EL (cell line): ENCODE measurements around the gene LARGE2.
A peak's percentile ranks its signal among the peaks of the same experiment; 100 is the strongest.

Source experiments
- DNase-seq: peaks from one replicate; pipeline ENCODE4 v3.0.0-alpha.2; 2016

LARGE2 gene

GRCh38 chr11:45930951-45931570 lies 8.6 kb downstream of the LARGE2 start:
- DNase-seq = no peak

DNA sequence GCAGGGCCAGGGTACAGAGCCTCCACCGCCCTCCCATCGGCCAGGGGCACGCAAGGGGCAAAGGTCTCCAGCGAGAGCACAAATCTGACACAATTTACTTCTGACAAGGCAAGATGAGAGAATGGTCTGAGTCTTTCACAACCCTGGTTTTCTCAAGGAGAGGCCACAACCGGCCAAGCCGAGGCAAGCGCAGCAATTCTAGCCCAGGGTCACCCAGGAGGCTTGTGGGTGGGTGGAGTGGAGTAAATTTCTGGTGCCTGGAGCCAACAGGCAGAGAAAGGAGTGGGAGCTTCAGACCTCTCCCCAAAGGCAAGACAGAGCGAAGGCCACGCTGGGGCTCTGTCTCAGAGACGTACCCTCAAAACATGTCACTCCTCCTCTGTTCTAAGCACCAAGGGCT lies 9.3 kb downstream of the LARGE2 start:
- no peak for DNase-seq

DNA sequence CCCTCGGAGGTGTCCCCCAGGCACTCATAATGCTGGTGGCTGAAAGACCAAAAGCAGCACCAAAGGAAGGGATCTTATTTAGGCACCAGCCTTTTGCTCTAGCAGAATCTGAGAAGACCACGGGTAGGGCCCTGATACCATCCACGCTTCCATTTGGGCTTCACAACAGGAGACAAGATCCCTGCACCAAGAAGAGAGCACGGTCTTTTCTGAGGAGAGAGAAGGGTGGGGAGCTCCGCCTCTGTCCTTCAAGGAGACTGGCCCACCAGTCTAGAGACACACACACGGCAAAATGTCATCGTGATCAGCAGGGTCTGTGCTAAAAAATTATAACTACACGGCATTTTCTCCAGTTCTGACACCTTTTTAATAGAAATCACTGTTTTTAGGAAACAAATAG lies 9.8 kb downstream of the LARGE2 start:
- DNase-seq = no peak

DNA sequence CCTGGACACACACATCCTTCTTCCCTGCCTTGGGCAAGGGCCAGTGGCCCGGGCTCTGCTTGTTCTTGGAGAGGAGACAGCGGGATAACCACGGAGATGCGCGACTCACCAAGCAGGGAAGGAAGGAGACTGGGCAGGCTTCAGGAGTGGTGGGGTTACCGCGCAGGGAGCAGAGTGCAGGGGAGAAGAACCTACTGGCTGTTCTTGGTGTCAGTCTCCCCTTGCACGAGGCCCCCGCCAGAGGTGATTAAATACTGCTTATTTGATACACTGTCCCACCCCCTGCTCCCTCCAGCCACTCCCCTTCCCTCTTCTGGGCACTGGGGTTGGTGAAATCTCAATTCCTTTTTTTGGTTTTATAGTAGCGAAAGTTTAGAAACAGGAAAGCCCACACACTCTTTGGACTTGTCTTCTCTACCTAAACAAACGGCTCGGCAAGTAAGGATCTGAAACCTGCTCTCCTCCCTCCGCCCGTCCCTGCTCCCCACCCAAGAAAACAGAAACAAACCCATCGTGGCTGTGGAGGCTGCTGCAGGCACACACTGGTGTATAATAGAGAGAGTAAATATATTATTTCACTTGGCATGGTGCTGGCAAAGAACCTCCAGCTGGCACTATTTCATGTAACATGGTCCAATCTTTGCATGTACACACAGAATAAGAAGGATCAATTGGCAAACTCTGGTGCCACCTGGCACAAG lies 10.8 kb downstream of the LARGE2 start:
- peak; percentile 42 for DNase-seq

GRCh38 chr11:45933846-45934579 lies 11.6 kb downstream of the LARGE2 start:
- DNase-seq = no peak

DNA sequence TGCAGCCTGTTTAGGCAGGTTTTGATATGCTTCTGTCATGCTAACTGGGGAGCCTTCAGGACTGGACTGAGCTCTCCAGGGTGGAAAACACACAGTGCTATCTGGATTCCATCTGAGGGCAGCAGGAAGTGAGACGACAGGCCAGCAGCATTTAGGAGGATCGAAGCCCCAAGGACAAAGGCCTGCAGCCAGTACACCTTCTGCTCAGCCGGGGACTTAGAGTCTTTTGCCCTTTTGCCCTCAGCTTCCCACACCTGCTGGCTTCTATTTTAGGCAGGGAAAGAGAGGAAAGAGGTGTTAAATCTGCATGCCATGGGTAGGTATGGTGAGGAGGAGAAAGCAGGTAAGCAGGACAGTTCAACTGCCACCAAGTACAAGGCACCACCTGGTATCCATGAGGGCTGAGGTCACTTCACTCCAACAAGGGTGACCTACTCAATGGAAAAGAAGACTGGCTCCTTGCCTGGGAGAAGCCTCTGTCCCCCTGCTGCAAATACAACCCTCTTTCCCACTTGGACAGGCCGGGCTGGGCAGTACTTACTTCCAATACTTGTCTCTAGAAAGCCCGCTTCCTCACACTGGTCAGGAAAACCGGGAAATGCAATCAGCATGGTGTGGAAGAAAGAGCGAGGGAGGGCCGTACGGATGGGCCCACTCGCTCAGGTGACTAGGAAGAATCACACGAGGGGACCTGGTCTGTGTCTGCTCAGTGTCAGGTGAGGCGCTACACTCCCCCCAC lies 12.3 kb downstream of the LARGE2 start:
- DNase-seq = no peak

- DNase-seq = no peak
Measured at GRCh38 chr11:45935349-45936064, 13.1 kb downstream of the LARGE2 start.

- no peak for DNase-seq
Measured at GRCh38 chr11:45936511-45937054, 14.1 kb downstream of the LARGE2 start.

DNA sequence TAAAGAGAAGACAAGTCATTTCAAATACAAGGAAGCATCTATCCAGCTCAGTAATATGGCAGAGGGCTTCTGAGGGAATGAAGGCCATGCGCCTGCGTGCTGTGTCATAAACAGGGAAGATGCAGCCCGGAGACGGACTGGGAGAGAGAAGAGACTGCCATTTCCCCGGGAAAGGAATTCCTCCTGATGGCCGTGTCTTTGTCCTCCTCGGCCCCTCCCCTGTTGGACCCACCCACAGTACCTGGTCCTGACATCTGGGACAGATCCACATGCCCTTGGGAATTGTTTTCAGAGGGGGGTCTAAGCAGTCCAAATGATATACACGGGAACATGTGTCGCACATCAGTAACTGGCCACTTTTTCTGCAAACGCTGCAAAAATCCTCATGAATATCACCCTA lies 15.5 kb downstream of the LARGE2 start:
- DNase-seq = no peak

DNA sequence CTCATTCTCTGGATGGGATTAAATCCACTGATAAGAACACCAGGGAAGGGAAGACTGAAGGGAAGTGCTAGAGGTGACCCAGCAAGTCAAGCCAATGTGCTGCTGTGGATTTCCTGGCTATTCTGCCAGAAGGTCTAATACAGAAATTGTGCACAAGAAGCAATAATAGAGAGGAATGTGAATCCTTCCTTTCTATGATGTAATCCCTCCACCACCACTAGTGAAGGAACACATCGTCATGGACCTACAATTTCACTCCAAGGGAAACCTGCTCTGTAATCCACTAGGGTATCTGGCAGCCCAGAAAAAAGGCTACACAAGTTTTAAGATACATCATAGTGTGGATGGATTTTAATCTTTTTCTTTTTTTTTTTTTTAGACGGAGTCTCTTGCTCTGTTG lies 17.4 kb downstream of the LARGE2 start:
- DNase-seq = no peak

DNA sequence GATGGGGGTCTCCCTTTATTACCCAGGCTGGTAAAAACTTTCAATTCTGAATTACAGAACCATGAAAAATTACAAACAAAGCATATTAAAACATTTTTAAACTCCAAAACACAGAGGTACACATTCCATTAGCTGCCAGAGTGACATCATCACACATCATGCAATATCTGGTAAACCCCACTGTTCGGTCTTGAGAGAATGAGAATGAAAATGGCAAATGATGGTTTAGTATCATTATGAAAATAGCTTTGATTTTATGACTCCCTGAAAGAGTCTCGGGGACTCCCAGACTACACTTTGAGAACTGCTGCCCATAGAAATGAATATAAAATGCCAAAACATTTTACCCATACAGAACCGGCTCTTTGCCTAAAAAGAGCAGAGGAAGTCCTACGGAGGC lies 18.8 kb downstream of the LARGE2 start:
- no peak for DNase-seq

- DNase-seq = no peak
Measured at GRCh38 chr11:45942381-45942780, 19.9 kb downstream of the LARGE2 start.

DNA sequence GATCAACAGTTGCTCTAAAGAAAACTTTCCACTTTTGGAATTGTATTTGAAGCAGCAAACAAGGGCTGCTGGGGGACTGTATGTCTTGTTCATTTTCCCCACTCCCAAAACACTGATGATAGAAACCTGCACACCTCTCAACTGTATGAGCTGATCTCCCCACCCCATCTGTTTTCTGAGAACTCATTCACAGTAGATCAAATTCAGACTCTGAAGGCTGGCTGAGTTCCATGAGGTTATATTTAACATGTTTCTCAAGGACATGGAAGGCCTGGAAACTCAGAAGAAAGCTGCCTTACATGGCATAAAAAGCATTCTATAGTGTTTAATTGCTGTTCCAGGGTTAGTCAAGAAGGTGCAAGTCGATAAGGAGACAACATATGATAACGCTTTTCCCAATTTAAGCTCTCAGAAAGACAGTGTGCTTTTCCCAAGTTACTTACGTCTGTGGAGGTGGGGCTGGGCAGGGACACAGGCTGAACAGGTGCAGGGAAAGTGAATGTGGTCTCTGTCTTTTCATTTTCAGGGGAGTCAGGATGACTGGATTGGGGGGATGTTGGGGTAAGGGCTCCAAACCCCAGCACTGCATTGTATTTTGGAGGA lies 23.0 kb downstream of the LARGE2 start:
- DNase-seq = no peak

DNA sequence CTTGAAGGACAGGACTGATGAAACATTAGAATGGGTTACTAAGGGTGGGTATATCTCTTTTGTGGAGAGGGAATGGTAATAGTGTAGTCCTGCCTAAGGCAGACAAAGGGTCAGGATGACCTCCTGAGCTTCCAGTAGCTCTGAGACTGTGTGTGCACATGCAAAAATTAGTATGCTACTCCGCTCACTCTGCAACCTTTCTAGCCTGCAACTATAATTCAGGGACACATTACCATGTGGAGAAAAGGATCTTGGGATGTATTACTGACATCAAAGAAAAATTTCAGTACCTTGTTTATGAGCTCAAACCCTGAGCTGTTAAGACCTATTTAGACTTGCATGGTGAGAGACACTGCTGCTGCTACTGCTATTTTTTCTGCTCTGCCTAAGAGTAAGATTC lies 25.4 kb downstream of the LARGE2 start:
- no peak for DNase-seq

- no peak for DNase-seq
Measured at GRCh38 chr11:45948356-45948755, 25.9 kb downstream of the LARGE2 start.

GRCh38 chr11:45949992-45950407 lies 27.5 kb downstream of the LARGE2 start:
- no peak for DNase-seq

- peak; percentile 4 for DNase-seq
Measured at GRCh38 chr11:45959851-45960250, 37.4 kb downstream of the LARGE2 start.

- no peak for DNase-seq
Measured at GRCh38 chr11:45960387-45961095, 38.1 kb downstream of the LARGE2 start.

GRCh38 chr11:45961751-45962240 lies 39.3 kb downstream of the LARGE2 start:
- DNase-seq = no peak

DNA sequence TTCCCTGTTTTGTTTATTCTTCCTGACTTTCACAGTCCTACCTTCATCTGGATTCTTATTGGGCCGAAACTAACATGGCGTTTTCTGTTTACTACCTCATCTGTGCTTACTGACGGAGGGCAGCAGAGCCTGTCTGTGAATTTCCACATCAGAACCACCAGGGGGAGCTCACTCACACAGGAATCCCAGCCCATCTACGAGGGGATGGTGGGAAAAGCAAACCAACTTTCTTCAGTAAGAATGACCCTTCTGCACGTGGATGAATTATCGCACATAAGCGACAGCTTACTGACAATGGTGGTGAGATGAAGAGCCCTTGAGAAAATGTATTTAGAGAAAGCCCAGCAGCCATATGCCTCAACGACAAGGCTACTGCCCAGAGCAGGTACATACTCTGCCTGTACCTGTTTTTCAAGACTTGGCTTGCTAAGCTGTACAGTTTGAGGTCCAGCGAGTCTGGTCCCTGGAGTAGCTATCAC lies 42.5 kb downstream of the LARGE2 start:
- DNase-seq = peak; percentile 80

DNA sequence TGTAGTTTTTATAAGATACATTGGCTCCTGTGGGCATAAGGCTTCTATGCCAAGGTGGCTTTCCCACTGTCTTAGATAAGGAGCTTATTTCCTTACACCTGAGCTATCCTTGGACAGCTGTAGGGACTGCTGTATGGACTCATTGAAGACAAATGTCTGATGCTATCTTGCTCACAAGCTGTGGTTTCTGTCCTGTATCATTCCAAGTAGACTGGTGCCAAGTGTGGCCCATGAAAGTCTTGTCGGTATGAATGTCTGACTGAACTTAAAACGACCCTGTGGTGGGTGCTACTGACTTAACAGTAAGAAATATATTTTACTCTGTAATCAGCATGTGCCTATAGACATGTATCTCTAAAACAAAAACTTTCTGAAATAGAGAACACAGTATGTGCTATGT lies 45.0 kb downstream of the LARGE2 start:
- DNase-seq = no peak
